Common myeloid progenitor, CD34-positive (primary cell): ENCODE results near the gene OSBPL10.

ENCODE experiments used
- CTCF ChIA-PET: fragments of 350-600 bp; sonication (Branson Sonifier 250); formaldehyde crosslinking; loops from one replicate; lab custom pipeline; 2021; ENCODE audit warnings: antibody characterized with exemption; lab: Charles Lee
- POLR2A ChIA-PET: fragments of 350-600 bp; sonication (Branson Sonifier 250); formaldehyde crosslinking; loops from one replicate; lab custom pipeline; 2021; ENCODE audit warnings: antibody characterized with exemption; lab: Charles Lee
- DNase-seq, 3 donors: peaks; one replicate each; pipeline versions ENCODE4 v3.0.0 to v3.0.0-alpha.2; 2013
- H3K27ac ChIP-seq, 2 experiments: 1 replicate in 1 of 2; 2 replicates in 1 of 2; pipeline ENCODE4 v1.7.0; 2013; ENCODE audit warnings: inconsistent platforms in 2 of 2, low read length in 2 of 2, mild to moderate bottlenecking in 2 of 2, low read depth in 1 of 2, moderate library complexity in 1 of 2; ENCODE audit not compliant: severe bottlenecking in 2 of 2, insufficient read depth in 1 of 2, poor library complexity in 1 of 2
- H3K27me3 ChIP-seq, 5 experiments: replicated peaks in 2 of 5; 1 replicate in 3 of 5; 2 replicates in 2 of 5; pipeline versions ENCODE4 v1.6.1 to v1.7.0; 2013; ENCODE audit warnings: low read length in 4 of 5, mild to moderate bottlenecking in 2 of 5, moderate library complexity in 2 of 5, inconsistent platforms in 1 of 5; ENCODE audit not compliant: insufficient read depth in 5 of 5, control insufficient read depth in 4 of 5
- H3K36me3 ChIP-seq, 4 experiments: 1 replicate in 2 of 4; 2 replicates in 2 of 4; pipeline versions ENCODE4 v1.6.1 to v1.7.0; 2013; ENCODE audit warnings: low read length in 3 of 4, control low read depth in 1 of 4, mild to moderate bottlenecking in 1 of 4; ENCODE audit not compliant: control insufficient read depth in 4 of 4, insufficient read depth in 4 of 4
- H3K4me1 ChIP-seq, 4 experiments: 1 replicate in 3 of 4; 2 replicates in 1 of 4; pipeline versions ENCODE4 v1.6.1 to v1.7.1; 2013; ENCODE audit warnings: low read length in 3 of 4, mild to moderate bottlenecking in 3 of 4, control low read depth in 1 of 4, inconsistent platforms in 1 of 4, moderate library complexity in 1 of 4; ENCODE audit not compliant: control insufficient read depth in 4 of 4, insufficient read depth in 4 of 4; ENCODE audit errors: control extremely low read depth in 1 of 4
- H3K4me3 ChIP-seq, 7 experiments: 1 replicate in 4 of 7; 2 replicates in 3 of 7; pipeline versions ENCODE4 v1.5.1 to v1.7.0; 2013; ENCODE audit warnings: mild to moderate bottlenecking in 7 of 7, low read length in 6 of 7, moderate library complexity in 6 of 7, inconsistent platforms in 2 of 7, low read depth in 2 of 7, control low read depth in 1 of 7; ENCODE audit not compliant: insufficient read depth in 4 of 7, control insufficient read depth in 1 of 7; ENCODE audit errors: extremely low read depth in 1 of 7
- H3K9me3 ChIP-seq, 5 experiments: 1 replicate in 4 of 5; 2 replicates in 1 of 5; pipeline versions ENCODE4 v1.6.1 to v1.7.1; 2013; ENCODE audit warnings: low read length in 4 of 5, mild to moderate bottlenecking in 2 of 5, inconsistent platforms in 1 of 5, low read depth in 1 of 5, moderate library complexity in 1 of 5; ENCODE audit not compliant: control insufficient read depth in 4 of 5, insufficient read depth in 2 of 5; ENCODE audit errors: control extremely low read depth in 1 of 5
- WGBS: methylation state at CpG from one replicate; pipeline ENCODE4 v1.1.5; 2013; ENCODE audit not compliant: insufficient coverage; 5-methylcytosine and 5-hydroxymethylcytosine counted together

OSBPL10 gene

DNA sequence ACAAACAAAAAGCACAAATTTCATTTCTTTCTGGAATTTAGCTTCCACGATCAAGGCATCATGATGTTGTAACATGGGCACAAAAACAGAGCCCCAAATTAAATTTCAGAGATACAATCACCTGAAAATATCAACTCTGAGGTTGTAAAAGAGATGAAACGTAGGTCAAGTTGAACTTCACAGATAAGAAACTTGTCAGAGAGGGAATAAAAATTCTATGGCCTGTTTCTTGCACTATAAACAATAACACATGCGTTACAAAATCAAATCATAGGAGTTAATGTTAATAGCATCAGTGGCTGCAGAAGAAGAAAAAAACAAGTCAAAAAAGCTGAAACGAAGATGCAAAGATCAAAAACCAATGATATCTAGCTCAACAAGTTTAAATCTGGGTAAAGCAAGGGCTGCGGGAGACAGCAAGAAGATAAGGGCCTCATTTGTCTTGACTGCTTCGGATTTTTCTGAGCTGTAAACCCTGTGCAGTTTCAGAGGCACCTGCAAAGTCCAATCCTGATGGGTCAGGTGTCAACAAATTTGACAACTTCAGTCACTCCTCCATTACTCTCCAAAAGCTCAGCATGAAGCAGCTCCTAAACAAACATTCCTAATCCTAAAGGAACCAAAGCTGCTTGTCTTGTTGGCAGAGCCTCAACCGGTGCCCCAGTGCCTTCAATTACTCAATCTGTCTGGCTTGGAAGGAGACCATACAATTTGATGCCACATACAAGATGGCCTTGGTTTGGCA lies 228.6 kb downstream of the OSBPL10 start:
- CTCF ChIA-PET = interaction anchor here (0.9 to 1.6 kb wide), 5 partner anchors 13 to 543 kb away, joined by 3 to 6 read pairs (median 3); no protein-coding TSS in a partner anchor
- 92% methylated on average over 4 of the region's 7 CpGs for WGBS
- POLR2A ChIA-PET = interaction anchor here (0.7 kb wide), 1 partner anchor 744 kb away, joined by 4 read pairs; no protein-coding TSS in a partner anchor

DNA sequence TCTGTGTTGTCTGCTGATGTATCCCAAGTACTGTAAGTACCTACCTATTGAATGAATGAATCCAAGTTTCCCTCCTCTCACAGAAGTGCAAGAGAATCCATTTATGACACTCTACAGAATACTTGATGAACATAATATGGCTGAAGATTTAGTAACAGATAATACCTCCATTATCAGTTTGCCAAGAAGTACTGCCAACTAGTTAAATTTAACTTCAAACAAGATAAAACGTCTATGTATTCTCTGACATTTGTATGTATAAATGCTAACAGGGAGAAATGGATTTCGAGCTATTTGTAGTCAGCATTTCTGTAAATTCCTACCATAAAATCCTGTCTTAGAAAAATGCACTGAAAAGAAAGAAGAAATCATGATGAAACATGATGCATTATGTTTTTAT lies 230.7 kb downstream of the OSBPL10 start:
- ChIA-PET CTCF (no interaction called here), POLR2A (no interaction called here)
- no peak for DNase-seq
- no peaks in the 10 kb centered on the region for H3K9me3 ChIP-seq
- no peak overlapping the region for H3K4me3 ChIP-seq
- H3K4me1 ChIP-seq = peaks cover 0 to 10% (median under 1%) of the 10 kb centered on the region in 4 experiments
- H3K36me3 ChIP-seq = no peaks in the 10 kb centered on the region
- WGBS = no CpG with 5 or more reads among the region's 2 CpGs
- H3K27me3 ChIP-seq = no peaks in the 10 kb centered on the region
- H3K27ac ChIP-seq = no peak overlapping the region

More for the DNA sequence above, 228.6 kb downstream of the OSBPL10 start:
- Histone ChIP-seq H3K9me3 (no peaks in the 10 kb centered on the region), H3K4me3 (no peak overlapping the region), H3K27me3 (no peaks in the 10 kb centered on the region), H3K36me3 (no peaks in the 10 kb centered on the region), H3K27ac (no peak overlapping the region), H3K4me1 (peaks cover 9 to 25% (median 11%) of the 10 kb centered on the region in 4 experiments)
- no peak for DNase-seq

DNA sequence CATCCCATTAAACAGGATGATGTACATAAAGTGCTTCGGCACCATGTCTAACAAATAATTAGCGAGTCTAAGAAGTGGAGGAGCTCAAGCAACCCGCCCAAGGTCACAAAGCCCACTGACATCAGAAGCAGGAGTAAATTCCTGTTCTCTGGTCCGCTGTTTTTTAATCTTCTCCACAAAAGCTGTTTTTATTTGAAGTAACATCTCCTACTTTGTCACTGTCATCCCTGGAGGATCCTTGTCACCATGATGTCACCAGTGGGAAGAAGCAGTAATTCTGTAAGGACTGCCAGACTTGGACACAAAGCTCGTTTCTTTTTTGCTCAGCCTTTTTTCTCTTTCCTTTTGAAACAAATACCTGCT lies 232.1 kb downstream of the OSBPL10 start:
- H3K9me3 ChIP-seq = no peaks in the 10 kb centered on the region
- H3K36me3 ChIP-seq = no peaks in the 10 kb centered on the region
- 100% methylated on average over 4 of the region's 5 CpGs for WGBS
- H3K27ac ChIP-seq = no peak overlapping the region
- H3K4me1 ChIP-seq = peaks cover 0 to under 1% (median 0%) of the 10 kb centered on the region in 4 experiments
- no peak overlapping the region for H3K4me3 ChIP-seq
- no peaks in the 10 kb centered on the region for H3K27me3 ChIP-seq
- no peak for DNase-seq
- ChIA-PET POLR2A (no interaction called here), CTCF (interaction anchor here (1.1 to 1.3 kb wide), 3 partner anchors 20 to 24 kb away, joined by 3 to 5 read pairs (median 4); no protein-coding TSS in a partner anchor)

GRCh38 chr3:31748281-31748932 lies 232.7 kb downstream of the OSBPL10 start:
- no peaks in the 10 kb centered on the region for H3K4me1 ChIP-seq
- no peaks in the 10 kb centered on the region for H3K9me3 ChIP-seq
- 92% methylated on average over 2 of the region's 5 CpGs for WGBS
- DNase-seq = no peak
- no peaks in the 10 kb centered on the region for H3K36me3 ChIP-seq
- no peaks in the 10 kb centered on the region for H3K27me3 ChIP-seq
- ChIA-PET POLR2A (no interaction called here), CTCF (interaction anchor here (0.9 to 1.3 kb wide), 4 partner anchors 20 to 44 kb away, joined by 3 to 5 read pairs (median 4); no protein-coding TSS in a partner anchor)
- no peak overlapping the region for H3K4me3 ChIP-seq
- no peak overlapping the region for H3K27ac ChIP-seq

GRCh38 chr3:31747785-31748184 lies 233.3 kb downstream of the OSBPL10 start:
- Histone ChIP-seq H3K27me3 (no peaks in the 10 kb centered on the region), H3K4me3 (no peak overlapping the region), H3K4me1 (no peaks in the 10 kb centered on the region), H3K9me3 (no peaks in the 10 kb centered on the region), H3K36me3 (no peaks in the 10 kb centered on the region), H3K27ac (no peak overlapping the region)
- no peak for DNase-seq
- POLR2A ChIA-PET = no interaction called here
- CTCF ChIA-PET = interaction anchor here (0.9 kb wide), 1 partner anchor 43 kb away, joined by 3 read pairs; no protein-coding TSS in a partner anchor
- 100% methylated on average over 4 of the region's 9 CpGs for WGBS

DNA sequence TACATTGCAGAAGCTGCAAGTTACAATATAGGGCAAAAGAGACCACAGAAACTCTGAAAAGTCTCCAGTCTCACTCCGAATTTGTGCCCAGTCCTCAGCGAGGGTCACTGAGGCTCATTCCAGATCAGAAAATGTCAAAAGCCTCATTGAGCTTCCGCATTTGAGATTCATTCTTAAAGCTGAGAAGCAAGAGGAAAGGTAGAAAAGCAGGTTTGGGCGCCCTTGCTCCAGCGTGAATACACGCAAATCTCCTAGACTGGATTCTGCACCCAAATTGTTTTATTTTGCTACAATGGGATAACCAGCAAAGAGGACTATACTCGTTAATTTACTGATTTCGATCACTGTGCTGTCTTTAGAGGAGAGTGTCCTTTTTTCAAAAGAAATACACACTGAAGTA lies 236.1 kb downstream of the OSBPL10 start:
- Histone ChIP-seq H3K27ac (no peak overlapping the region), H3K9me3 (no peaks in the 10 kb centered on the region), H3K27me3 (no peaks in the 10 kb centered on the region), H3K36me3 (no peaks in the 10 kb centered on the region), H3K4me1 (no peaks in the 10 kb centered on the region), H3K4me3 (no peak overlapping the region)
- ChIA-PET CTCF (interaction anchor here (1.9 kb wide), 1 partner anchor 20 kb away, joined by 4 read pairs; no protein-coding TSS in a partner anchor), POLR2A (interaction anchor here (0.6 kb wide), 2 partner anchors 22 to 882 kb away, joined by 3 to 4 read pairs; no protein-coding TSS in a partner anchor)
- no peak for DNase-seq
- WGBS = 99% methylated on average over 8 of the region's 8 CpGs
